Measurements from ENCODE around the gene RCL1.

GRCh38 chr9:4781408-4781807 lies 11.3 kb upstream of the RCL1 start:
- TF ChIP-seq YY1 (IDR thresholded peaks at IDR 0.05; ENCODE audit: insufficient read depth, insufficient read length) (no peak), ZNF274 (IDR thresholded peaks at IDR 0.05; ENCODE audit: low read depth, low read length) (no peak), SUZ12 (IDR thresholded peaks at IDR 0.05; ENCODE audit: extremely low read depth, insufficient read depth, insufficient read length) (no peak)

Data from NT2/D1 (cell line).